ENCODE results near the gene KRT26.
"Not testable (repeated sequence)": the region's sequence is repeated elsewhere in the genome, so short reads cannot be mapped to it uniquely, and the experiment has no call there.

Gene KRT26, protein sequence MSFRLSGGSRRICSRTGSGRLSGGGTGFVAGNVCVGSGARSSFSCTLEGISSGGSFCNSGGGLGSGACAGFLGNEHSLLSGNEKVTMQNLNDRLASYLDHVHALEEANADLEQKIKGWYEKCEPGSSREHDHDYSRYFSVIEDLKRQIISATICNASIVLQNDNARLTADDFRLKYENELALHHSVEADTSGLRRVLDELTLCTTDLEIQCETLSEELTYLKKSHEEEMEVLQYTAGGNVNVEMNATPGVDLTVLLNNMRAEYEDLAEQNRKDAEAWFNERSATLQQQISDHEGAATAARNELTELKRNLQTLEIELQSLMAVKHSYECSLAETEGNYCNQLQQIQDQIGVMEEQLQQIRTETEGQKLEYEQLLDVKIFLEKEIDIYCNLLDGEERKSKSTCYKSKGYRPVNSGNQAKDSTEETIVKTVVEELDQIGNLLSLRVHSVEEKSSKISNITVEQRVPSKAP

DNA sequence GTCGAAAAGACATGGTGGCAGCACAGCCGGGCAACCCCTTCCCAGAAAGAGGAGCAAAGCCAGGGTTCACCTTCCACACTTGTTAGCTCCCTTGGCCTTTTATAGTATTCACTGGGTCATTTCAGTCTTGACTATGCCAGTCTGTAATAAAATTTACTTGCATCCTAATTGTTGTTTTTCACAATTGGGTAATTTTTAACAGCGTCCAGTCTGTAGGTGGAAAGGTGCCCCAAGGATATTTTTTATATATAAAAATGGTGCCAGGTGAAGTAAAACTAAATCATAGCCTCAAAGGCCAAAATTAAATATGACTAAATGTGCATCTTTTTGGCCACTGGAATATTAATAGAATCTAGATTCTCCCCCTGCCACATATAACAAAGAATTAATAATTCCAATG lies at the start of gene KRT26:
Gene KRT26 (minus strand): TSS at position 101 of the 400 bp plus-strand sequence. CDS start 88 bp downstream, at position 13.
- no peak for DNase-seq

DNA sequence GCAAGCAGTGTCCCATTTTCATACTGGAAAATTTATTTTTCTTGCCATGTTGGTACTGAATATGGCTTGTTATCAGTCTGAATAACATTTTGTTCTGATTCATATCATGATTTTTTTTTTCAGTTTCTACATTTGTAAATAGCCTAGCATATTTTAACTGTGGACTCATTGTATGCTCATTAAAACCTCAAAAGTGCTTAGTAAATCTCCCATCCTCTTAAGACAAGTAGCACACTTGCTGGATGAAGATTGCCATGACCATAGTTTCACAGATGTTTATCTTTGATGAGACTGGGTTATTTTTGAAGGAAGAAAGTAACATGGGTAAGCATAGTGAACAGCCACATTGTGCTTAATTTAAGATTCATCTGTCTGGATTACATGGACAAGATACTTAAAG lies 49.5 kb upstream of the KRT26 start:
- no peak for DNase-seq

DNA sequence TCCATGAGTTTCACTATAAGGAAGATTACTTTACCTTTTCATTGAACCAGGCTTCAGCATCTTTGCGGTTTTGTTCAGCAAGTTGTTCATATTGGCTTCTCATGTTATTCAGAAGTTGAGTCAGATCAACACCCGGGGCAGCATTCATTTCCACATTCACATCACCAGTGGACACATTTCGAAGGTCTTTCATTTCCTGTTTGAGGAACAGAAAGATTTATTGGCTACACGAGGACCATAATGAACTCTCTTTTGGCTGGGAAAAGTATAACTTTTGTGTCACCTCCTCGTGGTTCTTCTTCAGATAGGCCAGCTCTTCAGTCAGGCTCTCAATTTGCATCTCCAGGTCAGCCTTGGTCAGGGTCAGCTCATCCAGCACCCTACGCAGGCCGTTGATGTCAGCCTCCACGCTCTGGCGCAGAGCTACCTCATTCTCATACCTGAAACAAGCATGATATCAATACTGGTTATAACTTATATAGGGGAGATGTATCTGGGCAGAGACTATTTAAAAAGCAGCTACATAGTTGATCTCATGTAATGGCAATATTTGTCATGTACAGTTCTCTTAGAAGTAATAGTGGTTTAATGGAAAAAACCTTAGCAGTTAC lies 48.3 kb upstream of the KRT26 start:
- DNase-seq: no peak

DNA sequence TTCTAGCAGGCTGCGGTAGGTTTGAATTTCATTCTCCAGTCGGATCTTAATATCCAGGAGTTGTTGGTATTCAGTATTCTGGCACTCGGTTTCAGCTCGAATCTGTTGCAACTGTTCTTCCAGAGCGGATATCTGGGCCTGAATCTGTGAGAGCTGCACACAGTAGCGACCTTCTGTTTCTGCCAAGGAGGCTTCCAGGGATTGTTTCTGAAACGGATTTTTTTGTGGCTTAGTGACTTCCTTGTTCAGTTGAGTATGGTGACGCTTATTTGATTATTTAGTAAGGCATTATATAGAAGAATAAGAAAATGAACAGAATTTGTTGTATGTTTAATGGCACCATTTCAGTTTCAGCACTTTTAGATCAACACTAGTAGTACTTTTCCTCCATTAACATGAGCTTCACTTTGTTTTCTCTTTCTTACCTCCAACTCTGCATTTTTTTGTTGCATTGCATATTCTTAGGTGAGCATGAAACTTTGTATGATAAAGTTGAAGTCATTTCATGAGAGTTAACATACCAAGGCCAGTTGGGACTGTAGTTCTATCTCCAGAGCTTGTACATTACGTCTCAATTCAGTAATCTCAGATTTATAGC lies 47.6 kb upstream of the KRT26 start:
- no peak for DNase-seq

DNA sequence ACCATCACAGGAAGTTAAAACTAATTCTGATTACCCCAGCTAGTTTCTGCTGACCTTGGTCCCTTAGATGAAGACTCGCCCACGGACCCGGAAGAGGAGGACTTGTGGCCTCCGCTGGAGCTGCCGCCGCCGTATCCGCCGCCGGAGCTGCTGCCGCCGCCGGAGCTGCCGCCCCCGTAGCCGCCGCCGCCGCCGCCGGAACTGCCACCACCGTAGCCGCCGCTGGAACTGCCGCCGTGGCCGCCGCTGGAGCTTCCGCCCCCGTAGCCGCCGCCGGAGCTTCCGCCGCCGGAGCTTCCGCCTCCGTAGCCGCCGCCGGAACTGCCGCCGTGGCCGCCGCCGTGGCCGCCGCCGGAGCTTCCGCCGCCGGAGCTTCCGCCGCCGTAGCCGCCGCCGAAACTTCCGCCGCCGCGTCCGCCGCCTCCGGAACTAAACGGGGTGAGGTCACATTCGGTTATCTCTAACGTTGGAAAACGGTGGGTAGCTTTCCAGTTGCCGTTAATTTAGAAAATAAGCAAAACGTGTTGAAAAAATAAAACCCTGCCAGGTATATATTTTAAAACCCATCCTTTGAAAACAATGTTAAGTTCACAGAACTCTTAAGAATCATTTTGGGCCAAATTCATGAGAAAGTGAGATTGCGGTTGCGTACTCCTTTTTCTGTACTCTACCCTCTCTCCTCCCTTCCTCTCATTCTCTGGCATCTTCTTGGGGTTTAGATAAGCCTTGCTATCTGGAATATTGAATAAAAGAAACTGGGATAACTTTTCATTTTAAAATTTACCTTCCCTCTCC lies 46.9 kb upstream of the KRT26 start:
- peak; percentile 87 to 88 for DNase-seq

DNA sequence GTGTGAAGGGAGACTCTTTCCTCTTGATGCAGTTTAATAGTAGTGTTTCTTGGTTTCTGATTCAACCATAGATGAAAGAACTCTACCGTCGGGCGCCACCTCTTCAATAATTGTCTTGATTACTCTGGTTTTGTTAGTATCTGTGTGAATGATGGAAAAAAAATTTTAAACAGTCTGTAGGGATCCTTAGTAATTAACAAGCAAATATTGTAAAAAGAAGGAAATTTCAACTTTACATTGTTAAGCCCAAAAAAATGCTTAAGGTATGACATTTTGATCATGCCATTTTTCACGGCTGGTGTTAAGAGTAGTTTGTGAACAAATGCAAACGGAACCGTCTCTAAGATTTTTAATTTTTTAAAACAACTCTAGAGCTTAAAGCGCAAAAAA lies 46.3 kb upstream of the KRT26 start:
- no peak for DNase-seq

DNA sequence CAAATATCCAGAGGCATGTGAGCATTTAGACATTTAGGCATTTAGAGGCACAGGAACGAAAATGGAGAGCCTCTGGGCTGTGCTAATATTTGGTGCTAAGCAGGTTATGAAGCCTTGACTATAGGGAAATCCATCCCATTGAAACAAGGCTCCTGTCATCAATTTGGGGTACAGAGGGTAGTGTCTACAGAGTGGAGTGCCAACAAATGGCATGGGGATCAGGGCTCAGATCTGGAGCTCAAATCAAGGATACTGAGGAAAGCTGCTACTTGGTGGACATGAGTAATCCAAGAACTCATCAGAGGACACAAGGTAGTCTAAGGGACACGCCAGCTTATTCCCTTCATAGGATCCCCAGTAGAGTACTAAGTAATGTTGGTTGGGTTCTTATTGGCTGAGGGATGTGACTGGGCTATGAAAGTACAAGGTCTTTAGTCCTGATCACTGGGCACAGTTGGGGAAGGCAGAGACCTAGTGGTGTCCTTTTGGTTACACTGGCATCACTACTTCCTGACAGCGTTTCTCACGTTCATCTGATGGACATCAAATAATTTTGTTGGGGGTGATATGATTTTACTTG lies 45.2 kb upstream of the KRT26 start:
- DNase-seq: no peak

DNA sequence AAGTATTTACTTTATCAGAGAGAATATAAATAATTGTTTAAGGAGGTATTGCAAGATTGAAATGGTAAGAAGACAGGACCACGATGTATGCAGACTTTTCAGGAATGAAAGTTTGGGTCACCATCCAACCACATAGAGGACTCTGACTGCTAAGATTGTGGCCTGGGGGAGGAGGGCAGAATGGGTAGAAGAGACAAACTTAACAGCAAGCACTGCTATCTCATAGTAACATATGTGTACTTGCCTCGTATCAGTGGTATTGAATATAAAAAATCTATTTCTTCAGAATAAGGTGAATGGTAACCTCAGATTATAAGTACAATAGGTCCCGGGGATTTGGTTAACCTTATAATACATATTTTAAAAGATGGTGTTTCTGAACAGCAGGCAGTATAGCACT lies 44.6 kb upstream of the KRT26 start:
- no peak for DNase-seq

DNA sequence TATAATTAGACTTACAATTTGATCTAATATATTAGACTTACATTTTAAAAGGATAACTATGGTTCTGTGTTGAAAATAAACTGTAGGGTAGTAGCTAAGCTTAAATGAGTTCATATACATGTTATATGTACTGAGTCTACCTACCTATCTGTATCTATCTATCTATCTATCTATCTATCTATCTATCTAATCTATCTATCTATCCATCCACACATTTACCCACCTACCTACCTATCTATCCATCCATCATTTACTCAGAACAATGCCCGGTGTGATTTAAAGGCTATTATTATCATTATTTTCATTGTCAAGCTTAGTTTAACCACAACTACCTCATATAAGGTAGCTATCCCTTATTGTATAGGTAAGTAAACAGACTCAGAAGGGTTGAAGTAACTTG lies 43.4 kb upstream of the KRT26 start:
- no peak for DNase-seq

DNA sequence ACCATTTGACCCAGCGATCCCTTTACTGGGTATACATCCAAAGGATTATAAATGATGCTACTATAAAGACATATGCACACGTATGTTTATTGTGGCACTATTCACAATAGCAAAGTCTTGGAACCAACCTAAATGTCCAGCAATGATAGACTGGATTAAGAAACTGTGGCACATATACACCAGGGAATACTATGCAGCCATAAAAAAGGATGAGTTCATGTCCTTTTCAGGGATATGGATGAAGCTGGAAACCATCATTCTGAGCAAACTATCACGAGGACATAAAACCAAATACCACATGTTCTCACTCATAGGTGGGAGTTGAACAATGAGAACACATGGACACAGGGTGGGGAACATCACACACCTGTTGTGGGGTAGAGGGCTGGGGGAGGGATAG lies 42.7 kb upstream of the KRT26 start:
- DNase-seq: not testable (repeated sequence)

DNA sequence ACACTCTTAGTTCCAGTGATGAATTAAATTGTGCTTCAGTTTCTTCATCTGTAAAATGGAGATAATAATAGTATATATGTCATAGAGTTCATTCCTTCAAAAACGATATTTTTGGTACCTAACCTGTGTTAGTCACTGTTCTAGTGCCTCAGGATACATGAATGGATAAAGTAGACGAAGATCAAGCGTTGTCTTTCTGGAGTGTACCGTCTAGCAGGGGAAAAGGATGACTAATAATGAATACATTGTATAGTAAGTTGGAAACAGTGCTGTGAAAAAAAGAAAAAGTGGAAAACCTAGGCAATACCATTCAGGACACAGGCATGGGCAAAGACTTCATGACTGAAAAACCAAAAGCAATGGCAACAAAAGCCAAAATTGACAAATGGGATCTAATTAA lies 41.8 kb upstream of the KRT26 start:
- DNase-seq: no peak

DNA sequence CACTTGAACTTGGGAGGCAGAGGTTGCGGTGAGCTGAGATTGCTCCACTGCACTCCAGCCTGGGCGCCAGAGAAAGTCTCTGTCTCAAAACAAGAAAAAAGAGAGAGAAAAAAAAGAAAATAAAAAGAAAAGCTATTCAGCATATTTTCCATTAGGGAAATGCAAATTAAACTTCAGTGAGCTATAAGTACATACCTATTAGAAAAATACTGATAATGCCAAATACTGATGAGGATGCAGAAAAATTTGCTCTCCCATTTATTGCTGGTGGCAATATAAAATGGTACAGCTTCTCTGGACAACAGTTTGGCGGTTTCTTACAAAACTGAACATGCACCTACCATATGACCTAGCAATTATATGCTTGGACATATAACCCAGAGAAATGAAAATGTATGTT lies 40.6 kb upstream of the KRT26 start:
- no peak for DNase-seq

DNA sequence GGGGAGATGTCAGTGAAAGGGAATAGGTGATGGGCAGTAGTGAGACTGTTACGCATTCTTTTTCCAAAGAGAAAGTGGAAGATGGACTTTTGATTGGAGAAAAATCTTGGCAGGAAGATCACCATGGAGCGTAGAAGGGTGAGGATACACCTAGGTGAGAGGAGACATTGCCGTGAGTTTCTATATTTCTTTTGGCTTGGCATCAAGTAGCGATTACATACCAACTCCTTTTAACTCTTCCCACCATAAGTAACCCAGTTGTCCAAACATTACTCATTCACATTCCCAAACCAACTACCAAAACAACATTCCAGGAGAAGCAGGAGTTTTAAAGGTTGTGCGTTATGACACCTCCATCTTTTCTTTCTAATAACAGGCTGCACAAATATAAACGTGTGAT lies 38.5 kb upstream of the KRT26 start:
- DNase-seq: no peak

DNA sequence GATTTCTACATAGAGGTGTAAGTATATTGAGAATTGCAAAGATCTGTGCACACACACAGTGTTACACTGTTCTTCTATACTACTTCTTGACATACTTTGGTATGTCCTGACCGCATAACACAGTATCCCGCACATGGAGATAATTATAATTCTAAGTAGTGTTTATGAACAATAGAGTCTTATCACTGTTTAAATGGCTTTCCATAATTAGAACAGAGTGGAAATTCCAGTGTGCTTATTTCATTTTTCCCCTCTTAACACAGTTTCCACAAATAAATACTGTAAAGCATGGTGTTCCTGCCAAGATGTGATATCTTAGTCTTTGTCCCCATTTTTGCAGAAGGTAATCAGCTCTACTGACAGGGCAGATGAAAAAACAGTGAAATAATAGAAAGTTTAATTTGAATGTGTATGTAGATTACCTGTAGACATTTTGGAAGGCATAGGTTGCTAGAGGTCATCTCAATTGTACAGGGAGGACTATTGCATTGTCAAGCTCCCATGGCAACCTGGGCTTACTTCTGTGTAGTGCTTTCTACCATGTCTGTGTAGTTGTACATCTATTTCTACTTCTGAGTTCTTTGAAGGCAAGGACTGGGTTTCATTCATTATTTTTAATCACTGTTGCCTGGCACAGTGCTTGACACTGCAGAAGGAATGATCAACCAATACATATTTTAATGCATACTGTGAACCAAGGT lies 37.9 kb upstream of the KRT26 start:
- DNase-seq: no peak

DNA sequence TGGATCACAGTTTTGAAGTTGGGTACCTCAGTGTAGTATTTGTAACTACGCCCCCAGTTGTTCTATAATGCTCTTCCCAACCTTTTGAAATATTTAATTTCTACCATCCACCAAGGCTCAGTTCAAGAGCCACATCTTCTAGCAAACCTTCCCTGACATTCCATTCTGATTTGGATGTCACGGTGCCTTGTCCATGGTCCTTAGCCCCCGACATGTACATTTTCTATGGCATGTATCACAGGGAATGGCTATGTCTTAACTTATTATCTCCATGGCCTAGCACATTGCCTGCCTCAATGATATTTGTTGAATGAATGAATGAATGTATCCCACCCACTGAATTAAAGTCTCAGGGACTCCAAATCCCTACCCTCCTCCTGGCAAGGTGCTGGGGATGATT lies 34.1 kb upstream of the KRT26 start:
- DNase-seq: no peak

DNA sequence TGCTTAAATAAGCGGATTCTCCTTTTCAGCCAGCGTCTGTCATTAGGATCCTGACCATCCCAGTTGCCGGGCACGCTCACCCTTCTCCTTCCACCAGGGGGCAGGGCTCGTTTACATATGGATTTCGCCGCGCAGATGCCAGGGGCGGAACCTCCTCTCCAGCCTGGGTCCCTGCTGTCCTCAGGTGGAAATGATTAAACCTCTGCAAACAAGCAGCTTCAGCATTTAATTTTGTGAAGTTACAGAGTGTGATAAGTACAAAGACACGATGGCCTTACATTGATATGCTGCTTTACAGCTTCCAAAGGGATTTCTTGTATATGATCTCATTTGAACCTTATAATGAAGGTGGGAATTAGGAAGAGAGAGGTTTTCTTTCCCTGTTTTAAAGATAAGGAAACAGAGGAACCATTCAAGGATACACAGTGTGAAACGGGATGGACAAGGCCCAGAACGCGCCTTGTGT lies 31.6 kb upstream of the KRT26 start:
- peak; percentile 74 to 75 for DNase-seq

DNA sequence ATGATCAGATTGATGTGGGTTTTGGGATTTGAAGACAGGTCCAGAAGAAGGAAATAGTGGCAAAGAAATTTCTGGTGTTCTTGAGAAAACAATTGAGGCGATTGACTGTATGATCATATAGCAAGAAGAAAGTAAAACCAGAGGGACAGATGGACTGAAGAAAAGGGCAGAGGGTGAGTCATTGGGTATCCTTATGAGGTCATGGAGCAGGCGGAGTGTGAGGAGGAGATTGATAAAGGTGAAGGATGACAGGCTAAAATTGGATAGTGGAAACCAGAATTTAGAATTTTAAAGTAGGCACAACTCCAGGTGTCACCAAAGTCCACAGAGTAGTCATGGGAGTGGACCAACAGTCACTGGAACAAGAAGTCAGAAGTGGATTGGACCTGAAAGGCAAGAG lies 29.2 kb upstream of the KRT26 start:
- DNase-seq: no peak

DNA sequence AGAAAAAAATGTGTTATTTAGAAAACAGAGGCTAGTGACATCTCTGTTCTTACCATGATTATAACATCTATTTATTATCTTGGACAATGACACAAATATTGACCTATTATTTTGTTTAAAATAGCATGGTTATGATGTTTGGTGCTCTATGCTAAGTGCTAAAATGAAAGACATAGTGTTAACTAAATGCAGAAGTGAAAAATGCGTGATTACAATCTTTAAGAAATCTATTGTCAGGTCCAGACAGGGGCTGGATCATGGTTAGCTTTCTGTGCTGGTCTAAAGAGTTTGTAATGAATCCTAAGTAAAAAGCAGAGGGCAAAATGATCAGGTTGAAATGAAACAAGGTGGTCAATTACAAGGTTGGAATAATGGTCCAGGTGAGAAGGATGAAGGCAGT lies 28.4 kb upstream of the KRT26 start:
- DNase-seq: no peak

DNA sequence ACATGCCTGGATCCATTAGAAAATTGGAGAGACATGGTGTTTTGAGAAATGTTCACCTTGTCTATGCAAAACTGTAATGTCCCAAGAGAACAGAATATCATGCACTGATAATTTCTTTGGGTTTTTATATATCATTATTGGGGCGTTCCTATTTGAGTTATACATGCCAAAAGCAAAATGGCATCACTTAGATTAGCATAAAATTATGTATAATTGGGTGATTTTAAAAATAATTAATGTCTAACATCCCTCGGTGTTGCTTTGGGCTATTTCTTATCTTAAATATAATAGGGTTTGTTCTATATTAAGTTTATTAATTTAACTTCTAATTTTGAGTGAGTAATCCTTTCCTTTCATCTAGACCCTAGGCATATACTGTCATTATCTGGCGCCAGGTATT lies 27.9 kb upstream of the KRT26 start, which contains the start of gene KRT28:
Gene KRT28 (minus strand): TSS at position 101 of the 400 bp plus-strand sequence. CDS start 66 bp downstream, at position 35.
- DNase-seq: no peak

DNA sequence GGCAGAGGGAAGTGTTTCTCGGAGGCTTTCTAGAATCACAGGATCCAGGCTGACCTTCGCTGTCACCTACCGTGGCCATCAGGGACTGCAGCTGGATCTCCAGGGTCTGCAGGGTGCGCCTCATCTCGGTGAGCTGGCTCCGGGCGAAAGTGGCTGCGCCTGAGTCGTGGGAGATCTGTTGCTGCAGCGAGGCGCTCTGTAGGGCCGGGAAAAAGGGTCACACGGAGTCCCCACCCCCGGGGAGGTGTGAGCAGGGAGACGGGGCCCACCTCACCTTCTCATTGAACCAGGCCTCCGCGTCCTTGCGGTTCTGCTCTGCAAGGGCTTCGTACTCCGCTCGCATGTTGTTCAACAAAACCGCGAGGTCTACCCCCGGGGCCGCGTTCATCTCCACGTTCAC lies 24.8 kb upstream of the KRT26 start:
- DNase-seq: no peak

DNA sequence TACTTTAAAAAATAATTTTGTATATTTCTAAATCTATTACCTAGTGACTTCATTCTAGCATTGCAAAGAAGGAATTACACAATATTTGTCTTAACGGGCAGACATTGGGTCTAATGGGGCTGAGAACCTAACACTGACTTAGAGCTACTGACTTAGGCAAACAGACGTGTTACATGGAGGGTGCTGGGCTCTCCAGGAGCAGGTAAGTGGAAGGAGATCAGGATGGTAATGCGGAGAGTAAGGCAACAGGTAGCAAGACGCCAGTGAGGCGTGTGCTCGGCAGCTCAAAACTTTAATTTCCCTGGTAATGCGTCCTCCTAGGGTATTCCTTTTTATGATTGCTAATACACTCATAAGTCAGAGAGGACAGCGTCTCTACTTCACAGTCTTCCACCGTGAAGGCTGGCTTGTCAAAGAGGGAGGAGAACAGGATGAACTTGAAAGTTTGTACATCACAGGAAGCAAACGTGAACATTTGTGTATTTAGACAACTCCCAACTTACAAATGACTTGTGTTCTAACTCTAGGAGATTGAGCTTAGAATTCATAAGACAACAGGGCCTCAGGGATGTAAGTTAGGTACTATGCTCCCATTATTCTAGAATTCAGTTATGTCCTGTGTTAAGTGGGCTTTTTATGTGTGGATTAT lies 23.1 kb upstream of the KRT26 start:
- no peak for DNase-seq

DNA sequence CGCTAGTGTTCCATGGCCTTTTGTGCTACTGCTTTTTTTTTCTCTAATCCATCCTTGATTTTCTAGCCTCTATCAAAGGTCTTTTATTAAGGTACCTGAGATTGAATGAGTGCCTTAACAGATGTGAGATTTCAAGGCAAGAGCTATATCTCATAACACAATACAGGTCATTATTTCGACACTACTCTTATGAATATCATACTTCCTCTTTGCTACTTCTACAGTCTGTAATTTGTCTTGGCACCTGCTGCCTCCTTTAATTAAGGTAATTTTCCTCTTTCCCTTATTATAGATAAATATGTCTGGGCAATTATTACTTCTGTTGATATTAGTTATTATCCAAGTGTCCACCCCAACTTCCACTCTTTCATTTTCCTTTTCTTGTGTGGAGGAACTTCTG lies 22.5 kb upstream of the KRT26 start:
- no peak for DNase-seq

All from CD4-positive, alpha-beta T cell treated with Interleukin-4 for 1 hour (primary cell).